GM18526 (cell line): Measurements from ENCODE around the gene LAMC1.

ENCODE experiments used
- POLR2A ChIP-seq: IDR thresholded peaks from 3 replicates; pipeline ENCODE4 v1.6.1; 2011; ENCODE audit not compliant: insufficient read length; ENCODE audit errors: extremely low read depth

The LAMC1 gene

DNA sequence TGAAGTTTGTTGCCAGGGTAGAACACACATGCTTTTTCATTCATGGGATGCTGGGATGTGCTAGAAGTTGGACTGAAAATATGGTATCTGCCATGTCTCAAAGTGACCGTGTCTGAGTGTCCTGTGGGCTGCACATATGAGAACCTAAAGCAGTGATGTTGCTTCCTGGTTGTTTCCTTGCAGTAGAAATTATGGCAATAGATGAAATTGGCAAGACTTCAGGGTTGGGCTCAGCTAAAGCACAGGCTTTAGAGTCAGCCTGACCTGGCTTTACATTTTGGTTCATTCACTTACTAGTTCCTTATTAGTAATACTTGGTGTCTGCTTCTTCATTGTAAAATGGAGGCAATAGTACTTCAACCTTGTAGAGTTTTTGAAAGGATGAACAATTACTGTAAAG lies 165.0 kb downstream of the LAMC1 start:
- no peak for TF ChIP-seq POLR2A

DNA sequence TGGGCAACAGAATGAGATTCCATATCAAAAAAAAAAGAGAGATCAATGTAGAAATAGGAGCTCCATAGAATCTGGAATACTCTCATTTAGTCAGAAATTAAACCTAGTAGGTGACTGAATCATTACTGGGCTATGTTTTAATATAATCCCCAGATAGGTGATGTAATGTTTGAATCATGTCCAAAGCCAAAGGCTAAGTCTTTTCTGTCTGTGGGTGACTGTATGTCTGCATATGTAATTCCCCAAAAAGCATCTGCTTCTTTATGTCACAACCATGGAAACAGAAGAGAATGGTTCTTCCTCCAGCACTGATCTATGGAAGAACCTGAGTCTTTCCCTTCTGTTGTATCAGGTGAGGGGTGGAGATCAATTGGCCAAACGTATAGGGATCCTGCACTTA lies 168.6 kb downstream of the LAMC1 start:
- TF ChIP-seq POLR2A, result no peak

DNA sequence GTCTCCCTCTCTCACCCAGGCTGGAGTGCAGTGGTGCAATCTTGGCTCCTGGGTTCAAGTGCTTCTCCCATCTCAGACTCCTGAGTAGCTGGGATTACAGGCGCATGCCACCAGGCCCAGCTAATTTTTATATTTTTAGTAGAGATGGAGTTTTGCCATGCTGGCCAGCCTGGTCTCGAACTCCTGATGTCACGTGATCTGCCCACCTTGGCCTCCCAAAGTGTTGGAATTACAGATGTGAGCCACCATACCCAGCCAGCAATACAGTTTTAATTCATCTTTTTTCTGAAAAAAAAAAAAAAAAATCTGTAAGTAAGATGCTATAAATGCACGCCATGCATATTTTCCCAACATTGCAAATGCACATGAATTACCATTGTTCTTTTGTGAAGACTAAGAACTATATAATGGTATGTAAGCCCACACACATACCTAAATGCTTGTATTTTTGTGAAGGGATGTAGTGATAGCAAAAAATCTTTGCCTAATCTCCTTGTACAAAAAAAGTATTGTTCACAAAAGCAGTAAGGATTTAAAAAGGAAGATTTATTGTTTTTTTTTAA lies 170.8 kb downstream of the LAMC1 start:
- TF ChIP-seq POLR2A, result no peak

GRCh38 chr1:183194527-183195141 lies 171.4 kb downstream of the LAMC1 start:
- TF ChIP-seq POLR2A, result no peak

DNA sequence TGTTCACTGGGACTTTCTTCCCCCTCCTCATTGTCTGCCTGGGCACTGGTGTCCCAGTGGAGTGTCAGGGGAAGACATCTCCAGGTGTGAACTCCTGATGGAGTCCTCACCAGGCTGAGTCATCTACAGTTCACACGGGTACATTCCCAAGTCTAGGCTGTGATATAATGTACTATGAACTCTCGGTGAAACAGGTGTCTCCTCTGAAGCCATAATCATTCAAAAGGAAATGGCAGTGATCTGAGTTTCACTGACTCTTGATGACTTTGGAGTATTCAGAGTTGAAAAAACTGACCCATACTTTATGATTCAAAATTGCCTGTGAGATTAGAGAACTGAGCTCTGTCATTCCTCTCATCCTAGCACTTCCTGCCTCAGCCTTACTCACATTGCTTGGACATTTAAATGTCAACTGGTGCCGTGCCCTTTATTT lies 171.9 kb downstream of the LAMC1 start:
- TF ChIP-seq POLR2A, result no peak
